ENCODE measurements around the gene SLCO4A1.

Gene SLCO4A1

GRCh38 chr20:62697468-62697912 lies 55.2 kb downstream of the SLCO4A1 start:
- DNase-seq (ENCODE audit: low read depth), result no peak
- H3K4me3 ChIP-seq (ENCODE audit: low read depth, low read length), result no peak overlapping the region
- no peak for TF ChIP-seq CTCF (IDR thresholded peaks at IDR 0.05; ENCODE audit: low read depth, low read length, missing control alignments)

- no peak for TF ChIP-seq CTCF (IDR thresholded peaks at IDR 0.05; ENCODE audit: low read depth, low read length, missing control alignments)
- H3K4me3 ChIP-seq (ENCODE audit: low read depth, low read length), result no peak overlapping the region
- no peak for DNase-seq (ENCODE audit: low read depth)
Observed at GRCh38 chr20:62698231-62698630, 55.9 kb downstream of the SLCO4A1 start.

GRCh38 chr20:62699296-62699695 lies 57.0 kb downstream of the SLCO4A1 start:
- DNase-seq (ENCODE audit: low read depth), result no peak
- H3K4me3 ChIP-seq (ENCODE audit: low read depth, low read length), result no peak overlapping the region
- TF ChIP-seq CTCF (IDR thresholded peaks at IDR 0.05; ENCODE audit: low read depth, low read length, missing control alignments), result no peak

- DNase-seq (ENCODE audit: low read depth), result no peak
- TF ChIP-seq CTCF (IDR thresholded peaks at IDR 0.05; ENCODE audit: low read depth, low read length, missing control alignments), result no peak
- no peak overlapping the region for H3K4me3 ChIP-seq (ENCODE audit: low read depth, low read length)
Observed at GRCh38 chr20:62699741-62700140, 57.4 kb downstream of the SLCO4A1 start.

GRCh38 chr20:62700261-62700930 lies 58.1 kb downstream of the SLCO4A1 start:
- no peak overlapping the region for H3K4me3 ChIP-seq (ENCODE audit: low read depth, low read length)
- TF ChIP-seq CTCF (IDR thresholded peaks at IDR 0.05; ENCODE audit: low read depth, low read length, missing control alignments), result no peak
- no peak for DNase-seq (ENCODE audit: low read depth)

GRCh38 chr20:62701161-62702012 lies 59.1 kb downstream of the SLCO4A1 start:
- no peak overlapping the region for H3K4me3 ChIP-seq (ENCODE audit: low read depth, low read length)
- DNase-seq (ENCODE audit: low read depth), result no peak
- no peak for TF ChIP-seq CTCF (IDR thresholded peaks at IDR 0.05; ENCODE audit: low read depth, low read length, missing control alignments)

Measured in GM12864 (cell line).